Measurements from ENCODE around the gene SECISBP2. TPM values are rescaled to one million over a fixed set of nuclear protein-coding genes. Genes with fewer than 3 reads are reported as not detected.

SECISBP2 gene
- total and polyA plus RNA-seq, 2 of the 13 experiments (the other 11 are each of a cell fraction or from before 2014, with no cell fraction given) = 32.4 to 38.0 TPM

- TF ChIP-seq LBX2 (CRISPR knock-in tag; IDR thresholded peaks at IDR 0.05; ENCODE audit: borderline replicate concordance) (no peak), ZNF563 (CRISPR knock-in tag; IDR thresholded peaks at IDR 0.05) (peak; percentile 87), ZNF160 (CRISPR knock-in tag; IDR thresholded peaks at IDR 0.05) (peak; percentile 85), EHMT2 (IDR thresholded peaks at IDR 0.05; ENCODE audit: borderline replicate concordance, low read depth, low read length) (no peak), RAD51 (IDR thresholded peaks at IDR 0.05; ENCODE audit: borderline replicate concordance) (no peak), PITX1 (CRISPR knock-in tag; IDR thresholded peaks at IDR 0.05) (peak; percentile 76; the same call in 1 of the 2 replicates), MYNN (CRISPR knock-in tag; IDR thresholded peaks at IDR 0.05; ENCODE audit: low read depth) (no peak), ZNF430 (CRISPR knock-in tag; IDR thresholded peaks at IDR 0.05) (peak; percentile 97), ATF7 (IDR thresholded peaks at IDR 0.05) (no peak; the same call in 1 of the 2 replicates), ATF7 (CRISPR knock-in tag; IDR thresholded peaks at IDR 0.05) (0 out of 2 replicates have a peak, but pooled peaks have one; percentile 14), ZGPAT (CRISPR knock-in tag; IDR thresholded peaks at IDR 0.05) (peak; percentile 98), ZNF329 (CRISPR knock-in tag; IDR thresholded peaks at IDR 0.05; ENCODE audit: low read depth) (peak; percentile 70; the same call in 1 of the 2 replicates), ZMYM3 (CRISPR knock-in tag; IDR thresholded peaks at IDR 0.05) (no peak), NFRKB (IDR thresholded peaks at IDR 0.05) (no peak), SMAD1 (CRISPR knock-in tag; IDR thresholded peaks at IDR 0.05; ENCODE audit: borderline replicate concordance, low read depth) (peak; percentile 87; the same call in 1 of the 2 replicates), FIP1L1 (IDR thresholded peaks at IDR 0.05; ENCODE audit: borderline replicate concordance, insufficient read depth, low read depth, low read length) (0 out of 2 replicates have a peak, but pooled peaks have one; percentile 57), THAP9 (CRISPR knock-in tag; IDR thresholded peaks at IDR 0.05; ENCODE audit: borderline replicate concordance) (peak; percentile 91), CEBPB (IDR thresholded peaks at IDR 0.05; ENCODE audit: borderline replicate concordance, low read depth, low read length) (peak; percentile 79; the same call in 1 of the 2 replicates), ZNF75D (CRISPR knock-in tag; IDR thresholded peaks at IDR 0.05; ENCODE audit: borderline replicate concordance) (no peak), ZNF788 (CRISPR knock-in tag; IDR thresholded peaks at IDR 0.05; ENCODE audit: borderline replicate concordance) (peak; percentile 88; the same call in 1 of the 2 replicates), HOXA7 (CRISPR knock-in tag; IDR thresholded peaks at IDR 0.05) (no peak), KLF15 (CRISPR knock-in tag; IDR thresholded peaks at IDR 0.05; ENCODE audit: borderline replicate concordance) (0 out of 2 replicates have a peak, but pooled peaks have one; percentile 26), PHF20 (CRISPR knock-in tag; IDR thresholded peaks at IDR 0.05) (peak; percentile 97), ZSCAN20 (CRISPR knock-in tag; IDR thresholded peaks at IDR 0.05; ENCODE audit: borderline replicate concordance) (0 out of 2 replicates have a peak, but pooled peaks have one; percentile 82), ZNF629 (CRISPR knock-in tag; conservative IDR thresholded peaks at IDR 0.05) (0 out of 2 replicates have a peak, but pooled peaks have one; percentile 27), ERF (CRISPR knock-in tag; IDR thresholded peaks at IDR 0.05) (peak; percentile 95)
Observed at GRCh38 chr9:89318123-89319014, at the start of gene SECISBP2 (continued).
